ENCODE measurements around the gene TFB2M. TPM values are rescaled to one million over a fixed set of nuclear protein-coding genes. Genes with fewer than 3 reads are reported as not detected.

The TFB2M gene
- total RNA-seq, 4 donors from 2014 or later: 6.2 to 17.7 (median 12.4) TPM

DNA sequence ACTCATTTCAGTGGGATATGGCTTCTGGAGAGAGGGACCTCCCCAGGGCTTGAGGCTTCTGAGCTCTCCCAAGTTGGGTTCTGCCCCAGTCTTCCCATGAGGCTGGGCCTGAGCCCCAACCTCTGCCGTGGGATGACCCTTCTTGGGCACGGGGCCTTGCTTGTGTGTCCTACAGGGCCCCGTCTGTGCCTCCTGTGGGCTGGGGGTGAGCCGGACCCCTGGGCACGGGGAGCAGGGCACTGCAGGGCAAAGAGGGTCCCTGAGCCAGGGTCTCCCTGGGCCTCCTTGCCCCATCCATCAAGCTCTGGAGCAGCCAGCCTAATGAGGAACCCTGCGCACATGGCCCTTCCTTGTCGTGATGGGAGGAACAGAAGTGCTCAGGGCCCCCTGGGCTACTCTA lies 53.8 kb downstream of the TFB2M start:
- peaks cover 0 to 6% (median 0%) of the 10 kb centered on the region in 3 donors for H3K4me1 ChIP-seq
- H3K36me3 ChIP-seq: no peaks in the 10 kb centered on the region
- DNase-seq: no peak
- WGBS, 2 donors: no CpG with 5 or more reads among the region's 7 CpGs
- H3K9me3 ChIP-seq: peaks cover 5 to 47% (median 34%) of the 10 kb centered on the region in 3 donors
- no peaks in the 10 kb centered on the region for H3K27me3 ChIP-seq
- no peak for TF ChIP-seq POLR2A (IDR thresholded peaks at IDR 0.05)
- TF ChIP-seq, protein P1, sequence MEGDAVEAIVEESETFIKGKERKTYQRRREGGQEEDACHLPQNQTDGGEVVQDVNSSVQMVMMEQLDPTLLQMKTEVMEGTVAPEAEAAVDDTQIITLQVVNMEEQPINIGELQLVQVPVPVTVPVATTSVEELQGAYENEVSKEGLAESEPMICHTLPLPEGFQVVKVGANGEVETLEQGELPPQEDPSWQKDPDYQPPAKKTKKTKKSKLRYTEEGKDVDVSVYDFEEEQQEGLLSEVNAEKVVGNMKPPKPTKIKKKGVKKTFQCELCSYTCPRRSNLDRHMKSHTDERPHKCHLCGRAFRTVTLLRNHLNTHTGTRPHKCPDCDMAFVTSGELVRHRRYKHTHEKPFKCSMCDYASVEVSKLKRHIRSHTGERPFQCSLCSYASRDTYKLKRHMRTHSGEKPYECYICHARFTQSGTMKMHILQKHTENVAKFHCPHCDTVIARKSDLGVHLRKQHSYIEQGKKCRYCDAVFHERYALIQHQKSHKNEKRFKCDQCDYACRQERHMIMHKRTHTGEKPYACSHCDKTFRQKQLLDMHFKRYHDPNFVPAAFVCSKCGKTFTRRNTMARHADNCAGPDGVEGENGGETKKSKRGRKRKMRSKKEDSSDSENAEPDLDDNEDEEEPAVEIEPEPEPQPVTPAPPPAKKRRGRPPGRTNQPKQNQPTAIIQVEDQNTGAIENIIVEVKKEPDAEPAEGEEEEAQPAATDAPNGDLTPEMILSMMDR (IDR thresholded peaks at IDR 0.05): no peak
- no peak overlapping the region for H3K27ac ChIP-seq
- no peak overlapping the region for H3K4me3 ChIP-seq
- intact Hi-C loops (cut with DNase I): no loop called here

DNA sequence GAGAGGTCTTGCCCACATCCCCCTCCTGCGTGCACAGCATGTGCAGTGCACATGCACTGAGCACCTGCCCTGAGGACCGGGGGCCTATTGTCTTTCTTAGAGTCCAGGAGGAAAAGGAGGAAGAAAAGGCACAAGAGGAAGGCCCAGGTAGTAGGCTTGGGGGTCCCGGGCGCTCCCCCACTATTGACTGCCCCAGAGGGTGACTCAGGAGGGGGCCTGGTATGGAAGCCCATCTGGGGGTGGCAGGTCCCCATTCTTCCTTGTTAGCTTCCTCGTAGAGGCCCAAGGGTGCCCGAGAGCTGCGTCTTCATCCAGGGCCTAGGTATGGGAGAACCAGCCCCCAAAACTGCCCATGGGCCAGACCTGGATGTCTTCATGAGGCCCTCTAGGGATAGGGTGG lies 54.9 kb downstream of the TFB2M start:
- DNase-seq: no peak
- H3K4me3 ChIP-seq: no peak overlapping the region
- no peak overlapping the region for H3K27ac ChIP-seq
- no peaks in the 10 kb centered on the region for H3K27me3 ChIP-seq
- peaks cover 5 to 37% (median 26%) of the 10 kb centered on the region in 3 donors for H3K9me3 ChIP-seq
- intact Hi-C loops (cut with DNase I): no loop called here
- 91 to 100% methylated on average over 3 to 4 of the region's 7 CpGs for WGBS, 2 donors
- peaks cover 0 to 12% (median 3%) of the 10 kb centered on the region in 3 donors for H3K4me1 ChIP-seq
- TF ChIP-seq POLR2A (IDR thresholded peaks at IDR 0.05): no peak
- TF ChIP-seq, protein P1 (IDR thresholded peaks at IDR 0.05): no peak
- no peaks in the 10 kb centered on the region for H3K36me3 ChIP-seq

DNA sequence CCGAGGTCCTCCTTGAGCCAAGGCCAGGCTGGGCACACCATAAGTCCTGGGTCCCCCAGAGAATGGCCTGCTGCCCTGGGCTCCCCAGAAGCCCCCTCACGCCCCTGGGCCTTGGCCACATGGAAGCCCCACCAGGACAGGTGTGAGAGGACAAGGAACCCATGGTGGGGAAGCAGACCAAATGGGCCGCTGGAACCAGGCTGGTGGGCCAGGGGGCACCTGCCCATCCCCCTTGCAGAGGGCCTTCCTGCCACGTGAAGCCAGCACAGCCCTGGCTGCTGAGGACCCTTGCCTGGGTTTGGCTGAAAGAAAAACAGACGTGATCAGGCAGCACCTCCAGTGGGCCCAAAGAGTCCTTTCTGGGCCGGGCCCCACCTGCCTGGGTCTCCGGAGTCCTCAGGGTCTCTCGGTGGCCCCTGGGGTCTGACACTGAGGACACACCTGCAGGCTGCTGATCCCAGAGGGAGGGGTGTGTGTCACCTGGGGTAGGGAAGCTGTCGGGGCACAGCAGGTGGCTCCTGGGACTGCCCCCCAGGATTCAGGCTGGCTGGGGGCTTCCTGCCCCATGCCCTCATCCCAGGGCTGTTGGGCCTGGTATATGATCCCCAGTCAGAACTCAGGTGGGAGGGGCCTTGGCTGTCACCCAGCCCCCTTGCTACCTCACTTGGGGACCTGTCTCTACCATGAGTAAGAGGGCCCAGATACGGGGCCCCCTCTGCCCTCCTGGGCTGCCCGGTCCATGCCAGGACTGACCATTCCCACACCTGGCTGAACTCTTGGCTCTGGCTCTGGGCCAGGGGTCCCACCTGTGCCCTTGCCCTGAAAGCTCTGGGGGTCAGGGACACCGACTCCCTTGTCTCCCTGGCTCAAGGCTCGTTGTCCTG lies 55.7 kb downstream of the TFB2M start:
- Histone ChIP-seq H3K9me3 (peaks cover 0 to 29% (median 18%) of the 10 kb centered on the region in 3 donors), H3K27ac (no peak overlapping the region), H3K27me3 (no peaks in the 10 kb centered on the region), H3K4me1 (peaks cover 0 to 19% (median 5%) of the 10 kb centered on the region in 3 donors), H3K4me3 (no peak overlapping the region), H3K36me3 (no peaks in the 10 kb centered on the region)
- 93% methylated on average over 2 of the region's 13 CpGs; no CpG with 5 or more reads in 1 of the 2 donors for WGBS, 2 donors
- DNase-seq: no peak
- intact Hi-C loops (cut with DNase I): no loop called here
- TF ChIP-seq, protein P1 (IDR thresholded peaks at IDR 0.05): no peak
- no peak for TF ChIP-seq POLR2A (IDR thresholded peaks at IDR 0.05)

DNA sequence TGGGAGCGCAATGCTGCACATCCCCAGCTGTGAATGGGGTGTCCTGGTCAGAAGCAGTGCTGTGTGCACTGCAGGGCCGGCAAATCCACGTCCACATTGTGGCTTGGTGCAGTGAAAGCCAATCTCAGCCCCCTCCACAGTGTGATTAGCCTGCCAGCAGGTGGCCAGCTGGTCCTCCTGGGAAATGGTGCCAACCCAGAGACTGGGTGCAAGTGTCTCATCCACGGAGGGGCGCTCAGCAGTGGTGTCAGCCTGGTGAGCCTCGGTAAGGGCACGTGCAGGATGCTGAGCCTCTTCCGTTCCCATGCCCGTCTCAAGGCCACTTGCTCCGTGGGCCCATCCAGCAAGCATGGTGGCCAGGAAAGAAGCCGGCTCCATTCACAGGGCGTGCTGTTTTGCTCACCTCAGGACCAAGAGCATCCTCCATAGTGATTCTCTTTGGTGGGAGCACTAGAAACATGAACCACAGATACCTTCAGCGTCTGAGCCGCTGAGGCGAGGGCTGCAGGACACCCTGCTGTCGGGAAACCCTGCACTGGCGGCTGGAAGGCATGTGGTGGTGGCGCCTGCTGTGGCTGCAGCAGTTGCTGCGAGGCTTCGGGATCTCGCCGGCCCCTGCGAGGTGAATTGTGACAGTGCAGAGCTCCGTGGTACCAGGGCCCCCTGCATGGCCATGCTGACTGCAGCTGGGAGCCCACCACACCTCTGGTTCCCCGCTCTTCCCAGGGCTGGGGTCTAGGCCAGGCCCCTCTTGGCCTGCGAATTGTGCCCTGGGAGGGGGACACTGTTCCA lies 57.0 kb downstream of the TFB2M start:
- no peaks in the 10 kb centered on the region for H3K36me3 ChIP-seq
- DNase-seq: no peak
- H3K27me3 ChIP-seq: no peaks in the 10 kb centered on the region
- H3K9me3 ChIP-seq: peaks cover 0 to 16% (median 6%) of the 10 kb centered on the region in 3 donors
- H3K4me1 ChIP-seq: peaks cover 0 to 19% (median 5%) of the 10 kb centered on the region in 3 donors
- 95% methylated on average over 8 to 17 of the region's 26 CpGs for WGBS, 2 donors
- intact Hi-C loops (cut with DNase I): no loop called here
- no peak for TF ChIP-seq POLR2A (IDR thresholded peaks at IDR 0.05)
- TF ChIP-seq, protein P1 (IDR thresholded peaks at IDR 0.05): no peak
- H3K4me3 ChIP-seq: no peak overlapping the region
- no peak overlapping the region for H3K27ac ChIP-seq
